Skeletal muscle tissue (tissue), 4 donors: Measurements from ENCODE around the gene SLC13A4. TPM values are rescaled to one million over a fixed set of nuclear protein-coding genes. Genes with fewer than 3 reads are reported as not detected.

Experiments
- H3K27ac ChIP-seq: one replicate; pipeline ENCODE4 v1.7.0; 2013; ENCODE audit warnings: mild to moderate bottlenecking, low read depth, low read length, inconsistent platforms
- H3K27me3 ChIP-seq, 3 donors: one replicate each; pipeline ENCODE4 v1.7.0; 2013; ENCODE audit warnings: low read length in 3 of 3; ENCODE audit not compliant: control insufficient read depth in 3 of 3, insufficient read depth in 3 of 3
- H3K36me3 ChIP-seq, 3 donors: one replicate each; pipeline ENCODE4 v1.7.0; 2013; ENCODE audit warnings: low read length in 3 of 3; ENCODE audit not compliant: control insufficient read depth in 3 of 3, insufficient read depth in 3 of 3
- H3K4me1 ChIP-seq, 3 donors: one replicate each; pipeline ENCODE4 v1.7.0; 2013; ENCODE audit warnings: low read length in 3 of 3, mild to moderate bottlenecking in 3 of 3; ENCODE audit not compliant: control insufficient read depth in 3 of 3, insufficient read depth in 3 of 3
- H3K4me3 ChIP-seq, 3 donors: one replicate each; pipeline ENCODE4 v1.7.0; 2013; ENCODE audit warnings: low read length in 3 of 3
- H3K9ac ChIP-seq, 3 donors: one replicate each; pipeline ENCODE4 v1.7.0; 2013; ENCODE audit warnings: low read length in 3 of 3, mild to moderate bottlenecking in 3 of 3, moderate library complexity in 2 of 3, low read depth in 1 of 3
- H3K9me3 ChIP-seq, 3 donors: one replicate each; pipeline ENCODE4 v1.7.0; 2013; ENCODE audit warnings: low read length in 3 of 3; ENCODE audit not compliant: control insufficient read depth in 3 of 3
- total RNA-seq: library from RNA; depleted of rRNA; stranded (reverse); fragments of >200 nt; gene quantifications from one replicate; pipeline ENCODE4 v1.2.3, GENCODE V29; 2014
- donor health status: Osteomylitis.

The SLC13A4 gene
- total RNA-seq, 1 donor from 2014 or later: not detected

DNA sequence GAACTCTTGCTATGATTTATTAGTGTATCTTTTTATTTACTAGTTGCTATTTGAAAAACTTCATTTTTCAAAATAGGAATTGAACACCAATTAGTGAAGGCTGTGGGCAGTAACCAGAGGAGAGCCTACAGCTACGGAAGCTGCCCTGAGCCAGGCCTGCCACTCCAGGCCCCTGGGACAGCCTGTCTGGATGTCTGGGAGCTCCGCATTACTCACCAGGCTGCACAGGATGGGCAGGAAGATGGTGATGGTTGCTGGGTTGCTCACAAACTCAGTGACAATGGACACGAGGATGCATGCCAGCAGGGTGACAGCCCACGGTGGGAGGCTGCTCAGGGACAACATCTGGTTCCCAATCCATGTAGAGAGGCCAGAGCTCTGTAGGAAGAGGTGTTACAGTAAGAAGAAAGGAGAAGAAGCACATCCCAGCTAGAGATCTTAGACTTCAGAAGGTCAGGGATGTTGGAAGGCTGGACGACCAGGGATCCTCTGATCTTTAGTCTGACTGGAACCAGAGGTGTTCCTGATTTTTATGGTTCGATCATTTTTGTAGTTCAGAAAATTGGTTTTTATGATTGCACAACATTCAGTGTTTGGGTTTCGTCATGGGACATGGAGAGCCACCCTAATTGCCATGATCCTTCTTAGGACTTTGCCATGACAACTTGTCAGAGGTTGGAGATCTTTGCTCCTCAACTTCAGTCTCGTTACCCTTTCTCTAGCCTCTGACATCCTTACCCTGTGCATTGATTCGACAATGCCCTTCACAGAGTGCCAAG lies 42.5 kb downstream of the SLC13A4 start:
- Histone ChIP-seq H3K4me1 (peaks cover 6 to 24% (median 22%) of the 10 kb centered on the region in 3 donors), H3K9ac (no peak overlapping the region), H3K27me3 (no peaks in the 10 kb centered on the region), H3K4me3 (no peak overlapping the region), H3K27ac (no peak overlapping the region), H3K36me3 (peaks cover 0 to 27% (median 8%) of the 10 kb centered on the region in 3 donors), H3K9me3 (no peaks in the 10 kb centered on the region)

DNA sequence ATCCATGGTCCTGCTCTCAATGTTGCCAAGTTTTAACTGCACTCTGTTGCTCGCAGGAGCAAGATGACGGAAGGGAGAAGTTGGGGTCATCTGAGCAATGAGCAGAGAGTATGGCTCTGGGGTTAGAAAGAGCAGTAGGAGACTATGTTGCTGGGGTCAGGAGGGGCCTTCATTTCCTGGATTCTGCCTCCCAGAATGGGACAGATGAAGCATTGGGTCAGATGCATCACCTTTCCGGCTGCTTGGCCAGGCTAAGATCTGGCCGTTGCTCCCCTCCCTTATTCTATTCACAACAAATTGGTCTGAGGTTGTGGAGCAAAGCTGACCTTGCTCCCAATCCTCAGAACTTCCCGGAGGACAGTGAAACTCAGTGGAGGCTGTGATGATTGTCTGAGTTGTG lies 43.3 kb downstream of the SLC13A4 start:
- Histone ChIP-seq H3K27me3 (no peaks in the 10 kb centered on the region), H3K9ac (no peak overlapping the region), H3K9me3 (no peaks in the 10 kb centered on the region), H3K4me3 (no peak overlapping the region), H3K27ac (no peak overlapping the region), H3K36me3 (peaks cover 0 to 25% (median 8%) of the 10 kb centered on the region in 3 donors), H3K4me1 (peaks cover 6 to 24% (median 22%) of the 10 kb centered on the region in 3 donors)

DNA sequence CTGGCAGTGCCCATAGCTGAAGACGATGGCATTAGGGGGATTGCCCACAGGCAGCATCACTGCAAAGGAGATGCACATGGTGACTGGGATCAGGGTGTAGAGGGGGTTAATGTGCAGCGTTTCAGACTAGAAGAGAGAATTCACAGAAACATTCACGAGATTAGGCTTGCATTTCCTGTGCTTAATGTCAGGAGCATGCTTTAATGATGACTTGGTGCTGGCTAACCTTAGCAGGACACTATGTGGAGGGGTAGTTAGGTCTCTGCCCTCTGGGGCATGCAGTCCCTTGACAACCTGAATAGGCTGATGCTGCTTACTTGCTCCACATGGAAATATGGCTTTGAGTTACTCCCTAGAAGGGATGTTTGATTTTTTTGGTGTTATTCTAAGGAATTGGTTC lies 43.9 kb downstream of the SLC13A4 start:
- H3K9ac ChIP-seq: peak overlapping the region in 1 of 3 donors; percentile 7
- H3K27me3 ChIP-seq: no peaks in the 10 kb centered on the region
- H3K4me3 ChIP-seq: no peak overlapping the region
- H3K4me1 ChIP-seq: peaks cover 6 to 24% (median 24%) of the 10 kb centered on the region in 3 donors
- H3K27ac ChIP-seq: no peak overlapping the region
- peaks cover 0 to 20% (median 6%) of the 10 kb centered on the region in 3 donors for H3K36me3 ChIP-seq
- no peaks in the 10 kb centered on the region for H3K9me3 ChIP-seq

DNA sequence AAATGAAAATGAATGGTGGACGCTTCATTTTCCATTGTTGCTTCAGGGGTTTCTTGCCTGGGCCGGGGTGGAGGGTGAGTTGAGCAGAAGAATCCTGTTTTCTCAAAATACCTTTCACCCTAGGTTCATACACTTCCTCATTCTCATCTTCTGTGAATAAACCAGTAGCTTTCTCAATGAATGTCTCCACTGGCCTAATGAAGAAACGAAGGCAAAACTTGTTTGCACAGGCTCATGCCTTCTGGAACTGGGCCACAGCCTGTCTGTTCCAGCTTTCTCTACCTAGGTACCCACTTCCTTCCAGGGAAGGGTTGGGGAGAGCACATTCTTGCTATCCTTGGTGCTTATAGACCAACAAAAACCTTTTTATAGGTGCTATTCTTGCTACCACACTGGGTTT lies 44.4 kb downstream of the SLC13A4 start:
- Histone ChIP-seq H3K36me3 (peaks cover 0 to 20% (median 6%) of the 10 kb centered on the region in 3 donors), H3K4me3 (no peak overlapping the region), H3K4me1 (peaks cover 10 to 29% (median 29%) of the 10 kb centered on the region in 3 donors), H3K9me3 (no peaks in the 10 kb centered on the region), H3K9ac (no peak overlapping the region), H3K27me3 (no peaks in the 10 kb centered on the region), H3K27ac (no peak overlapping the region)

DNA sequence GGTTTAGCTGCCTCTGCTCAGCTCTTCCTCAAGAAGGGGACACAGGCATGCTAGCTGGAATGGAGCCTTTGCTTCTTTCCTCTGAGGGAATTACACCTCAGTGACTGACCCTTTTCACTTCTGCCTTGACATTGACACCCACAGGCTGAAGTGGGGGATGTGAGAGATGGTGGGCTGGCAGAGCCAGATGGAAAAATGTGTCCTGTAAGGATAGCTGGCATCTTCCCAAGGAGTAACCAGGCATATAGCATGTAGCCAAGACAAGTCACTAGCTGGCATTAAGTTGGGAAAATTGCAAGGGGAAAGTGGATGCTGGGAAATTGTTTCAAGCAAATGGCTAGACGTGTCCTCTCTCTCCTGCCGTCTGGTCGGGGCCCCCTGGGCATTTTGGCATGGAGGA lies 45.8 kb downstream of the SLC13A4 start:
- Histone ChIP-seq H3K4me3 (no peak overlapping the region), H3K4me1 (peaks cover 20 to 40% (median 39%) of the 10 kb centered on the region in 3 donors)

DNA sequence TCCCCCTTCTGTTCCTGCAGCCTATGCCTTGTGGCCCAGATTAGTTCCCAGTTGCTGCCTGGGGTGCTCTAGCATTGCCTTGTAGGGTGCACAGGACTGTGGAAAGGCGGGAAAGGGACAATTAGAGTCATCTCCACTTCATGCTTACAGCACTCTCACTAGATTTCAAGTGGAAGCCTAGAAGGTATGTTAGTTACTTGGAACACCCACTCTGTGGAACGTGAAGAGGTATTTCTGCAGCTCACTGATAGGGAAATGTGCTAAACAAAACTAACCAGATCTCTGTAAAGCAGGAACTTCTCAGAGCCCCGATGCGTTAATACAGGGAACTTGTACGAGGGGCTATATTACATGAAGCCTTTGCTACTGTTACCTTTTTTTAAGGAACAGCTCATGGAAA lies 46.2 kb downstream of the SLC13A4 start:
- H3K9me3 ChIP-seq: no peaks in the 10 kb centered on the region
- peaks cover 22 to 43% (median 43%) of the 10 kb centered on the region in 3 donors for H3K4me1 ChIP-seq
- peaks cover 0 to 17% (median 9%) of the 10 kb centered on the region in 3 donors for H3K36me3 ChIP-seq
- H3K27me3 ChIP-seq: no peaks in the 10 kb centered on the region
- H3K4me3 ChIP-seq: no peak overlapping the region
- peak overlapping the region; percentile 13 for H3K27ac ChIP-seq
- no peak overlapping the region for H3K9ac ChIP-seq

More for the DNA sequence above, 45.8 kb downstream of the SLC13A4 start:
- Histone ChIP-seq H3K27me3 (no peaks in the 10 kb centered on the region), H3K9ac (no peak overlapping the region), H3K36me3 (peaks cover 0 to 18% (median 9%) of the 10 kb centered on the region in 3 donors), H3K9me3 (no peaks in the 10 kb centered on the region), H3K27ac (peak overlapping the region; percentile 13)

DNA sequence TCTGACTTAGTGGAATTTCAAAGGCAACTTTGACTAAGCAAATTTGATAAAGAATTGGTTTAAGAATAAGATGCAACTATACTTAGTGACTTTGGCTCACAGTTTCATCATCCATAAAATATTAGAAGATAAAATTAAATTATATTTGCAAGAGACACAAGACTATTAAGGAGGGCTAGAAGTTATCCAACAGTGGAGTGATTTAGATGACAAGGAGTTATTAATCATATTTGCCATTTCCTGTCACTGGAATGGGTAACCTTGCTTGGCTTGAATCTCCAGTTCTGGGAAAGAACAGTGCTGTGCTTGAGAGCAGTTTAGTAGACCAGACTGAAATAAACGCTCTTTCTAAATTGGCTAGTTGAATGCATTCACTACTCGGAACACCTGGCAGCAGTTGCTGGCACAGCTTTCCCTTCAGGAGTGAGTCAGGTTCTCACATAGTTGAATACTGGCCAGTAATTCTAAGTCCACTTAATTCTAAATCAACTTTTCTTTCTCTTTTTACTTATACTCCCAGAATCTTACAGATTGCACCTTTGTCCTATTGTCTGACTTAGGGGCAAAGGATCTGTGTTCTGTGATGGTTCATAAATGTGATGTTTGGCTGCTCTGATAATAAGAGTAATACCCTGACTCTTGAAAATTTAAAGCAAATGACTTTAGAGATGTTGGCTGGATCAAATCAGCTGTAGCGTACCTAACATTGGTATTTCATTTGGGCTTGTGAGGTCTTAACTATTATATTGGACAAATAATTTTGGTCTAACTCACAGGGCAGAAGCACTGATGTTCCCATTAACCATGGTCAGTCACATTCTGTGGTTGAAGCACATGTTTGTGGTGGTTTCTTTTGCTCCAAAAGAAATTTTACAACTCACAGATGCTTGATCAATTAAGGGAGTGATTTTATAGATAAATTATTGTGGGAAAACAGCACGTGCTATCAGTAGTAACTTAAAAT lies 49.1 kb downstream of the SLC13A4 start:
- Histone ChIP-seq H3K36me3 (peaks cover 7 to 11% (median 10%) of the 10 kb centered on the region in 3 donors), H3K27ac (peak overlapping the region; percentile 23), H3K27me3 (no peaks in the 10 kb centered on the region), H3K9me3 (no peaks in the 10 kb centered on the region), H3K4me3 (no peak overlapping the region), H3K4me1 (peaks cover 26 to 46% (median 44%) of the 10 kb centered on the region in 3 donors), H3K9ac (no peak overlapping the region)

DNA sequence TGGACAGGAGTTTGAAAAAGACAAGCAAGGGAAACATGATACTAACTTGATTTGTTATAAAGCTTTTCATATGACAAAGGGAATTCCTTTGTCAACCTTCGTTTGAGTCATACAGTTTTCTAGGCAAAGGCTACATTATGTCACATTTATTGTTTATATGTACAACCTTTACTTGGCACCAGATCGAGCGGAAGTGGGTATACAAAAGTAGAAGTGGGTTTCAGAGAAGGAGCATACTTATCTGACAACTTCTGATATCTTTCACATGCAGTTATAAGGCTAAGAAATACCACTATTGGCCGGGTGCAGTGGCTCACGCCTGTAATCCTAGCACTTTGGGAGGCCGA lies 54.7 kb downstream of the SLC13A4 start:
- no peak overlapping the region for H3K9ac ChIP-seq
- no peaks in the 10 kb centered on the region for H3K9me3 ChIP-seq
- H3K4me3 ChIP-seq: no peak overlapping the region
- H3K27me3 ChIP-seq: no peaks in the 10 kb centered on the region
- peaks cover 5 to 7% (median 7%) of the 10 kb centered on the region in 3 donors for H3K36me3 ChIP-seq
- H3K4me1 ChIP-seq: peaks cover 34 to 49% (median 45%) of the 10 kb centered on the region in 3 donors
- H3K27ac ChIP-seq: no peak overlapping the region

DNA sequence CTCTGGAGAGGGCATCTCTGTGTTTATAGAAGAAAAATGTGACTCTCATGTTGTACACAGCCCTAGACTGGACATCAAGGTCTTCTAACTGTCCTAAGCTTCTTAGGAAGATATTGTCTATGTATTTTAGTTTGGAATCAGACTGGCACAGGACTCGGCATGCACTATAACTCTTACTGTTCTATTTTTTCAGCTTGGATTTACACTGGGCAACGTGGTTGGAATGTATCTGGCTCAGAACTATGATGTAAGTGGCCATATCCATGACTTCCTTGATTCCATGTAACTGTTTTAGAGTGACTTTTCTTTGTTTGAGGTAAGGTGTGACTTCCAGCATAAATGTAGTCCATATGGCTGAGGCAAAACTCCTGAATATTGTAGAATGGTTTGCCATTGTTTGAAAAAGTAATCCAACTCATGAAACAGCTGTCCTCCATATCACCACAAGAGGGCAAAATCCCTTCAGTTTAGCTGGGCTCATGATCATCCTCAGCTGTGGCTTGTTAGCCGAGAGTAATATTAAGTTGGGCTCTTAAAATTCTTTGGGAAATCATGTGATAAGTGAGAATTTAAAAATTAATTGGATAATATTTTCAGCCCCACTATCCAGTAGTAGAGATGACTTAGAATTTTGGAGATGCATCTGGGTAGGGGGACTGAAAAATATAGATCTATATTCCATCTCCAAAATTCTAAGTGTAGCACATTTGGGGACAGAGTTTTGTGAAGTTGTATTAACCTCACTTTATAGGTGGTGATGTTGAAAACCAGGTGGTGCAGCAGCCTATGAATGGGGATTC lies 55.2 kb downstream of the SLC13A4 start:
- Histone ChIP-seq H3K27ac (no peak overlapping the region), H3K9ac (no peak overlapping the region), H3K27me3 (no peaks in the 10 kb centered on the region), H3K9me3 (no peaks in the 10 kb centered on the region), H3K4me1 (peaks cover 31 to 43% (median 39%) of the 10 kb centered on the region in 3 donors), H3K36me3 (peaks cover 3 to 7% (median 7%) of the 10 kb centered on the region in 3 donors), H3K4me3 (peak overlapping the region in 1 of 3 donors; percentile 23)
